Measurements from ENCODE around the gene RNF121.

RNF121 gene

GRCh38 chr11:71987521-71987920, 58.7 kb downstream of the RNF121 start:
- FAIRE-seq, result no peak
- no peak for DNase-seq (ENCODE audit: low spot score)

DNA sequence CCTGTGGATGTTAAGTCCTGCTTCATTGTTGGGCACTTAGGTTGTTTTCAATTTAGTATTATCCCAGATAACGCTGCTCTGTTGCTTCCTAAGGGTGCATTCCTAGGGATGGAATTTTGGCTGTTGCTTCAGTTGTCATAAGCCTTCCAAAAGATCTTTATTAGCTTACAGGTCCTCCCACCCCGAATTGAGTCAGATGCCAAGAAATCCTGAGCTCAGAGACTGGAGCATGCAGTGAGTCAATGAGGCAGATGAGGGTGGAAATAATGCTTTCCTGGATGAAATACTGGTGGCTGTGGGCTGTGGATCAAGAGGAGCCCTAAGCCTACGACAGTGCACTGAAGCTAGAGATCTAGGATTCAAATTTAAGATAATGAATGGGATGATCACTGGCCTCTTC, 59.2 kb downstream of the RNF121 start:
- FAIRE-seq (no peak), DNase-seq (ENCODE audit: low spot score) (no peak)

DNA sequence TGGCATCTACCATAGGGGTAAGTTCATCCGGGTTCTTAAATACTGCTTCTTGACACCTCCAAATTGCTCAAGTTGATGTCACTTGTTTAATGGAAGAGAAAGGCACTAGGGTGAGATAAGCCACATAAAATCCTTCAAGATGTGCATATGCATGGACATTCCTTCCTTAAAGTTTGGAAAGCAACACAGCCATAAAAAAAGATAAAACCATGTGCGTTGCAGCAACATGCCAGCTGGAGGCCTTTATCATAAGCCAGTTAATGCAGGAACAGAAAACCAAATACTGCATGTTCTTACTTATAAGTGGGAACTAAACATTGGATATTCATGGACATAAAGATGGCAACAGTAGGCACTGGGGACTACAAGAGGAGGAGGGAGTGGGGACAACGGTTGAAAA, 61.9 kb downstream of the RNF121 start:
- no peak for FAIRE-seq

DNA sequence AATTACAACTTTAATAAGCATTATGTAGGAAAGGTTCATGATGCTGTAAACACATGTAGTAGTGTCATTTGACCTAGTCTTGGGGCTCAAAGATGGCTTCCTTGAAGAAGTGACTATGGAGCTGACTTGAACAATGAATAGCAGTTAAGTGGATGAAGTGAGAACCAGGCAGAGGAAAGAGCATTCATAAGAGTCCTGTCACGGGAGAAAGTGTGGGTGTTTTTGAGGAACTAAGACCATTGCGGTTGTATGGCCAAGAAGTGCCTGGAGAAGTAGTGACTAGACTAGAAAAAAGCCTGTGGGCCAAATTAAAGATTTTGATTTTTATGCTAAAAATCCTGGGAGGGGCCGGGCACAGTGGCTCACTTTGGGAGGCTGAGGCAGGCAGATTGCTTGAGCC, 62.6 kb downstream of the RNF121 start:
- no peak for FAIRE-seq
- DNase-seq (ENCODE audit: low spot score), result no peak

More for the DNA sequence above, 61.9 kb downstream of the RNF121 start:
- DNase-seq (ENCODE audit: low spot score), result no peak

DNA sequence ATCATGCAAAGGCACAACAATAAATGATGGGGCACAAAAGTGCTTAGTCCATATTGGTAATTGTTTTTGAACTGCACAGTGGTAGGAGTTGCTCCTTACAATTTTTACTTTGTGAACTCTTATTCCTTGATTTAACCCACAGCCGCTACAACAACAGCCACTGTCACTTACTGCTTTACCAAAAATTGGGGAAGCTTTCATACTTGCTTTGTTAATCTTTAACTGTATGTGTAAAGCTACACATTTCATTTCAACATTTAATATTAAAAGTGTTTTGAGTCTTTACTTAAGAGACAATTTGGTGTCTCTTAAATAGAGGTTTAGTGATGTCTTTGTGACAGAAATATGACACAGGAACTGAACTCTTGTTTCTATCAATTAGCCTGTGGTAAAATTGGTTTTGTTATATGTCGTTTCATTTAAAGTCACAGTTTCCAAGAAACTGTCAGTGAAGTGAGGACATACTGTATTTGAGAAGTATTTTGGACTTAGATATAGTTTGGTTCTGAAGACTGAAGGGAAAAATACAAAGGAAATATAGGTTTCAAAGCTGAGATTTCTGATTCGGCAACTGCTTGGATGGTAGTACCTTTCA, 63.4 kb downstream of the RNF121 start:
- DNase-seq (ENCODE audit: low spot score), result no peak

GRCh38 chr11:71994786-71995185, 65.9 kb downstream of the RNF121 start:
- no peak for FAIRE-seq
- no peak for DNase-seq (ENCODE audit: low spot score)

More for the DNA sequence above, 63.4 kb downstream of the RNF121 start:
- no peak for FAIRE-seq

GRCh38 chr11:71995726-71996291, 67.0 kb downstream of the RNF121 start:
- DNase-seq (ENCODE audit: low spot score), result no peak
- FAIRE-seq, result no peak

DNA sequence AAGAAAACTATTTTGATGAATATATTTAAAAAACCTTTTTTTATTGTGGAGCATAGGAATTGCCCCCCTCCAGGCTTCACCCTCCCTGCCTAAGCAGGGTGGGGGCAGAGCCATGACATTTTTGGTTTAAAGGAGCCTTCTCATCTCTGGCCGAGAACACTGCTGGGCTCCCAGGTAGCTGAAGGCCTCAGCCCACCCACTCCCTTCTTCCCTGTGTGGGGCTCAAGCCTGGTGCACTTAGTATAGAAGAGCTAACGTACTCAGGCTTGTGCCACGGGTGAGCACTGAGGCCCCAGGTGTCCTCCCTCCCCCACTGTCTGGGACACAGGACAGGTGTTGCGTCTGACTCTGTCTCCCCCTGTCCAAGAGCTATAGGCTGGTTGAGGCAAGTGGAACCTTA, 67.7 kb downstream of the RNF121 start:
- DNase-seq (ENCODE audit: low spot score) (no peak), FAIRE-seq (no peak)

GRCh38 chr11:71996946-71997345, 68.1 kb downstream of the RNF121 start:
- FAIRE-seq (no peak), DNase-seq (ENCODE audit: low spot score) (no peak)

GRCh38 chr11:71997594-71997993, 68.7 kb downstream of the RNF121 start:
- FAIRE-seq (no peak), DNase-seq (ENCODE audit: low spot score) (no peak)

GRCh38 chr11:71998061-71998460, 69.2 kb downstream of the RNF121 start:
- FAIRE-seq (no peak), DNase-seq (ENCODE audit: low spot score) (no peak)

DNA sequence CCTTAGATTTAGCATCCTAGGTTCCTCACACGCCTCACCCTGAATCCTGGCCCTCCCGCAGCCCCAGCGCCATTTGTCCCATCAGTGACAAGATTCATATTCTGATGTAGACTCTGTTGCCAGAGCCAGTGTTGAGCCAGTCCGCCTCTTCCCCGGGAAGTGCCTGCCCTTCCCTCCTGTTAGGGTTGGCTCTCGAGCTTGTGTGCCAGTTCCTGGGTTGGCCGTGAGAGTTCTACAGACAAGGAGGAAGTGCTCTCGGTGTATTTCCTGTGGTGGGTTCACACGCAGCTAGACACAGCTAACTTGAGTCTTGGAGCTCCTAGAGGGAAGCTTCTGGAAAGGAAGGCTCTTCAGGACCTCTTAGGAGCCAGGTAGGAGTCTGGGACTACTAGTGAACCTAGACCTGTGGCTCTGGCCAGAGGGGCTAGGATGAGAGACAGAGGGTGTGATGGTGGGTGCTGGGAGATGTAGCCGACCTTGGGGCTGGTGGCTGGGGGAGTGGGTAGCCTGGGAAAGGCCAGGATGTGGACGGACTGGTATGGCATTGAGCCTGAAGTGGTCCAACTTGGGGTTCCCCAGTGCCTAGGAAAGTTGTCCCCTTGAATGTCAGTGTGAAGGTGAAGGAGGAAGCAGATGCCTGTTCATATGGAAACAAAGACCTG, 69.9 kb downstream of the RNF121 start, which contains the start of gene IL18BP:
Gene IL18BP, plus strand, starts transcription at position 261 of the 662 bp plus-strand sequence. CDS start 1,076 bp downstream, outside the sequence.
- FAIRE-seq, result no peak
- no peak for DNase-seq (ENCODE audit: low spot score)

DNA sequence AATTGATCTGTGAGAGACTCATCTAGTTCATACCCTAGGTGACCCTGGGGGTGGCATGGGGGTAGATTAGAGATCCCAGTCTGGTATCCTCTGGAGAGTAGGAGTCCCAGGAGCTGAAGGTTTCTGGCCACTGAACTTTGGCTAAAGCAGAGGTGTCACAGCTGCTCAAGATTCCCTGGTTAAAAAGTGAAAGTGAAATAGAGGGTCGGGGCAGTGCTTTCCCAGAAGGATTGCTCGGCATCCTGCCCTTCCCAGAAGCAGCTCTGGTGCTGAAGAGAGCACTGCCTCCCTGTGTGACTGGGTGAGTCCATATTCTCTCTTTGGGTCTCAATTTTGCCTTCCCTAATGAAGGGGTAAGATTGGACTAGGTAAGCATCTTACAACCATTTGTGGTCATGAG, 70.5 kb downstream of the RNF121 start:
- FAIRE-seq (no peak), DNase-seq (ENCODE audit: low spot score) (no peak)

DNA sequence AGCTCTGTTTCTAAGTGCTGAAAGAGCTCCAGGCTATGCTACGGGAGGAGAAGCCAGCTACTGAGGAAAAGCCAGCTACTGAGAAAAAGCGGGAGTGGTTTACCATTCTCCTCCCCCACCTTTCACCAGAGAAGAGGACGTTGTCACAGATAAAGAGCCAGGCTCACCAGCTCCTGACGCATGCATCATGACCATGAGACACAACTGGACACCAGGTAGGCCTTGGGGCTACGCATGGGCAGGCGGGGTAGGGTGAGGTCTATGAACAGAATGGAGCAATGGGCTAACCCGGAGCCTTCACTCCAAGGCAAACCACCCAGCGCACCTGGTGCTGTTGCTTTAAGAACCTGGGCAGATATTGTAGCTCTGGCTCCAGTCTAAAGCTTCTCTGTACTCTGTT, 71.0 kb downstream of the RNF121 start:
- no peak for FAIRE-seq
- no peak for DNase-seq (ENCODE audit: low spot score)

GRCh38 chr11:72000202-72000867, 71.5 kb downstream of the RNF121 start:
- FAIRE-seq (no peak), DNase-seq (ENCODE audit: low spot score) (no peak)

DNA sequence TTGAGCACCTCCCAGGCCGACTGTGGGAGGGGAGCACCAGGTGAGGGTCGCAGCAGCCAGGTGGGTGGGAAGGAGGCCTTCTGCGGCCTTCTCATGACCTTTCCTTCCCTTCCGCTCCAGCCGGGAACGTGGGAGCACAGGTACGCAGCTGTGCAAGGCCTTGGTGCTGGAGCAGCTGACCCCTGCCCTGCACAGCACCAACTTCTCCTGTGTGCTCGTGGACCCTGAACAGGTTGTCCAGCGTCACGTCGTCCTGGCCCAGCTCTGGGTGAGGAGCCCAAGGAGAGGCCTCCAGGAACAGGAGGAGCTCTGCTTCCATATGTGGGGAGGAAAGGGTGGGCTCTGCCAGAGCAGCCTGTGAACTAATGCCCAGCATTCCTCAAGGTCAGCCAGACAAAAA, 72.4 kb downstream of the RNF121 start:
- DNase-seq (ENCODE audit: low spot score) (no peak), FAIRE-seq (no peak)

GRCh38 chr11:72001834-72002591, 73.2 kb downstream of the RNF121 start:
- FAIRE-seq (no peak), DNase-seq (ENCODE audit: low spot score) (no peak)

- DNase-seq (ENCODE audit: low spot score) (no peak), FAIRE-seq (no peak)
These were observed 74.3 kb downstream of the RNF121 start for GRCh38 chr11:72002841-72003775.

DNA sequence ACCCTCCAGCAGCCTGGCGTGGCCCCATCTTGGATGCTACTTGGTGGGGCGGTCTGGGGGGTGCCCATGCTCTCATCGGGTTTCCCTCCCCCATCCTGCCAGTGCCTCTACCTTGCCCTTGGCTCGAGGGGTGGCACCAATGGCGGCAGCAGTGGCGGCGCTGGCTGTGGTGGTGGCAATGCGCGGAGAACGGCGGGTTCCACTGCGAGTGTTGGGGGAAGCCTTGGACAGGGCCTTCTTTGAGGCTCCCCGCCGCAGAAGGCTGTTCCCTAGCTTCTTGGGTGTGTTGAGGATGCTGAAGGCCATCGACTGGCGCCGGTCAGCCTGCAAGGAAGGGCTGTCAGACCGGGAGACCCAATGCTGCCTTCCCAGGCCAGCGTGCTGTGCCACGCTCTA, 74.9 kb downstream of the RNF121 start:
- FAIRE-seq, result no peak

DNA sequence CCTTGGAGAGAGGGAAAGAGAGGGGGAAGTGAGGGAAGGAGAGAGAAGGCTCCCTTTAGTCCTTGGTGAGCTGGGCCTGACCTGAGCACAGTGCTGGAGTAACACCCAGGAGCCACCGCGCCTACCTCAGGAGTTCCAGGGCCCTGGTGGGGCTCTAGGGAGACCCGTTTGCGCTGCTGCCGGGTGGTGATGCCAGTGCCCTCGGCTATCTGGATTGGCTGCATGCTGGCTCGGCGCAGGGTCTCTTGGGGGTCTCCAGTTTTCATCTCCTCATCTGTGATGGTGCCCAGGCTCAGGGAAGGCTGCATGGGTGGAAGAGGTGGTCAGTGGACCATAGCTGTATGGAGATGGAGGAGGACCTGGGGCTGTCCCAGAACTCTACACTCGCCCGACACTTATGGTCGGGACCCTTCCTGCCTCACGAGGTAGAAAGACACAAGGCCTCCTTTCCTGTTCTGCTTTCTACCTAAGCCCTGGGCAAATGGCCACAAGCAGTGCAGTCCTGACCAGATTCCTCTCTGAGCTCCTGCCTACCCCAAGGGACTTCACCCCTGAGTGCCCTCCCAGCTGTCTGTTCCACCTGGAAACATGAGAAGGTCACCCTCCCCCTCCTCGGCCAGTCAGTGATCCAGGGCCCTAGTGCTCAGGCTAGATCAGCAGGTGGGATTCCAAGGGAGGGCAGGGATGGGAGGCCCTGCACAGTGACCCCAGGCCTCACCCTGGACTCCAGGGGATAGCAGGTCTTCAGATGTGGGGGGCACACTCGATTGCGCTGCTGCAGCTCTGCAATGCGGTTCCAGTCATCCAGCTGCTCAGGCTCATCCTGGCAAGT, 75.9 kb downstream of the RNF121 start:
- no peak for FAIRE-seq
- DNase-seq (ENCODE audit: low spot score), result no peak

More for the DNA sequence above, 74.9 kb downstream of the RNF121 start:
- no peak for DNase-seq (ENCODE audit: low spot score)
